ENCODE data around the gene GLI2.

GLI2 gene

GRCh38 chr2:120770641-120771040, 35.0 kb downstream of the GLI2 start:
- H3K4me3 Mint-ChIP-seq, result no peak overlapping the region
- intact Hi-C loops (cut with micrococcal nuclease), result no loop called here
- H3K27ac Mint-ChIP-seq, result no peak overlapping the region
- H3K4me1 Mint-ChIP-seq (ENCODE audit: low read depth), result no peaks in the 10 kb centered on the region
- H3K27me3 Mint-ChIP-seq, result no peaks in the 10 kb centered on the region
- H3K9me3 Mint-ChIP-seq, result no peaks in the 10 kb centered on the region
- H3K36me3 Mint-ChIP-seq (ENCODE audit: low read depth), result no peaks in the 10 kb centered on the region

GRCh38 chr2:120771111-120771780, 35.6 kb downstream of the GLI2 start:
- H3K4me3 Mint-ChIP-seq, result no peak overlapping the region
- no peaks in the 10 kb centered on the region for H3K27me3 Mint-ChIP-seq
- H3K9me3 Mint-ChIP-seq, result no peaks in the 10 kb centered on the region
- no peak overlapping the region for H3K27ac Mint-ChIP-seq
- no peaks in the 10 kb centered on the region for H3K4me1 Mint-ChIP-seq (ENCODE audit: low read depth)
- intact Hi-C loops (cut with micrococcal nuclease), result no loop called here
- no peaks in the 10 kb centered on the region for H3K36me3 Mint-ChIP-seq (ENCODE audit: low read depth)

- no peaks in the 10 kb centered on the region for H3K27me3 Mint-ChIP-seq
- H3K36me3 Mint-ChIP-seq (ENCODE audit: low read depth), result no peaks in the 10 kb centered on the region
- H3K4me3 Mint-ChIP-seq, result no peak overlapping the region
- intact Hi-C loops (cut with micrococcal nuclease), result no loop called here
- no peak overlapping the region for H3K27ac Mint-ChIP-seq
- no peaks in the 10 kb centered on the region for H3K9me3 Mint-ChIP-seq
- no peaks in the 10 kb centered on the region for H3K4me1 Mint-ChIP-seq (ENCODE audit: low read depth)
Measured at GRCh38 chr2:120771781-120772208, 36.1 kb downstream of the GLI2 start.

- Mint-ChIP-seq H3K9me3 (no peaks in the 10 kb centered on the region), H3K27me3 (no peaks in the 10 kb centered on the region)
Measured at GRCh38 chr2:120772261-120772660, 36.6 kb downstream of the GLI2 start.

GRCh38 chr2:120773186-120773800, 37.6 kb downstream of the GLI2 start:
- H3K9me3 Mint-ChIP-seq, result no peaks in the 10 kb centered on the region
- H3K4me3 Mint-ChIP-seq, result no peak overlapping the region
- H3K36me3 Mint-ChIP-seq (ENCODE audit: low read depth), result no peaks in the 10 kb centered on the region
- intact Hi-C loops (cut with micrococcal nuclease), result no loop called here
- H3K27ac Mint-ChIP-seq, result no peak overlapping the region
- H3K27me3 Mint-ChIP-seq, result no peaks in the 10 kb centered on the region
- no peaks in the 10 kb centered on the region for H3K4me1 Mint-ChIP-seq (ENCODE audit: low read depth)

More at GRCh38 chr2:120772261-120772660, 36.6 kb downstream of the GLI2 start:
- no peaks in the 10 kb centered on the region for H3K36me3 Mint-ChIP-seq (ENCODE audit: low read depth)
- intact Hi-C loops (cut with micrococcal nuclease), result no loop called here
- H3K4me1 Mint-ChIP-seq (ENCODE audit: low read depth), result no peaks in the 10 kb centered on the region
- no peak overlapping the region for H3K27ac Mint-ChIP-seq
- no peak overlapping the region for H3K4me3 Mint-ChIP-seq

GRCh38 chr2:120774557-120775160, 39.0 kb downstream of the GLI2 start:
- Mint-ChIP-seq H3K27me3 (no peaks in the 10 kb centered on the region), H3K36me3 (ENCODE audit: low read depth) (no peaks in the 10 kb centered on the region), H3K27ac (no peak overlapping the region), H3K4me1 (ENCODE audit: low read depth) (no peaks in the 10 kb centered on the region), H3K9me3 (no peaks in the 10 kb centered on the region), H3K4me3 (no peak overlapping the region)
- intact Hi-C loops (cut with micrococcal nuclease), result no loop called here

- intact Hi-C loops (cut with micrococcal nuclease), result no loop called here
- Mint-ChIP-seq H3K9me3 (no peaks in the 10 kb centered on the region), H3K4me3 (no peak overlapping the region), H3K27me3 (no peaks in the 10 kb centered on the region), H3K4me1 (ENCODE audit: low read depth) (no peaks in the 10 kb centered on the region), H3K36me3 (ENCODE audit: low read depth) (no peaks in the 10 kb centered on the region), H3K27ac (no peak overlapping the region)
Measured at GRCh38 chr2:120775194-120775593, 39.5 kb downstream of the GLI2 start.

GRCh38 chr2:120775801-120776589, 40.3 kb downstream of the GLI2 start:
- H3K4me3 Mint-ChIP-seq, result no peak overlapping the region
- no peaks in the 10 kb centered on the region for H3K36me3 Mint-ChIP-seq (ENCODE audit: low read depth)
- no peaks in the 10 kb centered on the region for H3K9me3 Mint-ChIP-seq
- no peaks in the 10 kb centered on the region for H3K4me1 Mint-ChIP-seq (ENCODE audit: low read depth)
- intact Hi-C loops (cut with micrococcal nuclease), result no loop called here
- no peaks in the 10 kb centered on the region for H3K27me3 Mint-ChIP-seq
- no peak overlapping the region for H3K27ac Mint-ChIP-seq

GRCh38 chr2:120776649-120777048, 41.0 kb downstream of the GLI2 start:
- no peak overlapping the region for H3K4me3 Mint-ChIP-seq
- H3K36me3 Mint-ChIP-seq (ENCODE audit: low read depth), result no peaks in the 10 kb centered on the region
- intact Hi-C loops (cut with micrococcal nuclease), result no loop called here
- H3K4me1 Mint-ChIP-seq (ENCODE audit: low read depth), result no peaks in the 10 kb centered on the region
- H3K27me3 Mint-ChIP-seq, result no peaks in the 10 kb centered on the region
- no peaks in the 10 kb centered on the region for H3K9me3 Mint-ChIP-seq
- H3K27ac Mint-ChIP-seq, result no peak overlapping the region

- Mint-ChIP-seq H3K4me1 (ENCODE audit: low read depth) (no peaks in the 10 kb centered on the region), H3K27ac (no peak overlapping the region), H3K4me3 (no peak overlapping the region), H3K27me3 (no peaks in the 10 kb centered on the region), H3K9me3 (no peaks in the 10 kb centered on the region), H3K36me3 (ENCODE audit: low read depth) (no peaks in the 10 kb centered on the region)
- intact Hi-C loops (cut with micrococcal nuclease), result no loop called here
Measured at GRCh38 chr2:120777170-120777751, 41.6 kb downstream of the GLI2 start.

- intact Hi-C loops (cut with micrococcal nuclease), result no loop called here
- Mint-ChIP-seq H3K27ac (no peak overlapping the region), H3K36me3 (ENCODE audit: low read depth) (no peaks in the 10 kb centered on the region), H3K4me3 (no peak overlapping the region), H3K9me3 (no peaks in the 10 kb centered on the region), H3K4me1 (ENCODE audit: low read depth) (no peaks in the 10 kb centered on the region), H3K27me3 (no peaks in the 10 kb centered on the region)
Measured at GRCh38 chr2:120777787-120778186, 42.1 kb downstream of the GLI2 start.

- peaks cover 2% of the 10 kb centered on the region for H3K27me3 Mint-ChIP-seq
Measured at GRCh38 chr2:120778244-120778643, 42.6 kb downstream of the GLI2 start.

GRCh38 chr2:120779781-120780283, 44.2 kb downstream of the GLI2 start:
- intact Hi-C loops (cut with micrococcal nuclease), result no loop called here
- Mint-ChIP-seq H3K4me1 (ENCODE audit: low read depth) (peaks cover 4% of the 10 kb centered on the region), H3K27ac (no peak overlapping the region), H3K9me3 (no peaks in the 10 kb centered on the region), H3K27me3 (peaks cover 3% of the 10 kb centered on the region), H3K4me3 (no peak overlapping the region), H3K36me3 (ENCODE audit: low read depth) (no peaks in the 10 kb centered on the region)

More at GRCh38 chr2:120778244-120778643, 42.6 kb downstream of the GLI2 start:
- Mint-ChIP-seq H3K4me1 (ENCODE audit: low read depth) (peaks cover 2% of the 10 kb centered on the region), H3K9me3 (no peaks in the 10 kb centered on the region), H3K36me3 (ENCODE audit: low read depth) (no peaks in the 10 kb centered on the region), H3K27ac (no peak overlapping the region), H3K4me3 (no peak overlapping the region)
- intact Hi-C loops (cut with micrococcal nuclease), result no loop called here

Data from dendritic cell treated with granulocyte-macrophage colony-stimulating factor and Interleukin-4, amounts not matched to agents 40 ng/mL and 50 ng/mL, for 4 days (primary cell).